GM23338 (cell line): ENCODE results near the gene CD80. TPM values are rescaled to one million over a fixed set of nuclear protein-coding genes. Genes with fewer than 3 reads are reported as not detected.
"Not testable (repeated sequence)": the region's sequence is repeated elsewhere in the genome, so short reads cannot be mapped to it uniquely, and the experiment has no call there.

Source experiments
- ATAC-seq: fragments of 200-7000 bp; cut with Tn5 transposase; 3 replicates; pipeline ENCODE4 v1.9.1; 2020
- DNase-seq: peaks from one replicate; pipeline ENCODE4 v3.0.0-alpha.2; 2015; ENCODE audit warnings: low spot score
- H2AFZ ChIP-seq: fragments of 200-600 bp; sonication (generic); 2 replicates; pipeline ENCODE4 v1.8.0; 2016; ENCODE audit warnings: antibody characterized with exemption, mild to moderate bottlenecking, moderate library complexity
- H3F3A ChIP-seq: fragments of 200-600 bp; sonication (generic); replicated peaks from 2 replicates; pipeline ENCODE4 v1.8.0; 2017; ENCODE audit warnings: antibody characterized with exemption, mixed run types, low read depth
- H3K27ac ChIP-seq: fragments of 200-600 bp; sonication (generic); 2 replicates; pipeline ENCODE4 v1.6.1; 2016; ENCODE audit warnings: low read depth
- H3K27me3 ChIP-seq: fragments of 200-600 bp; sonication (generic); 2 replicates; pipeline ENCODE4 v1.8.0; 2016; ENCODE audit warnings: mild to moderate bottlenecking, mixed run types, moderate library complexity; ENCODE audit not compliant: insufficient read depth
- H3K36me3 ChIP-seq: fragments of 200-600 bp; sonication (generic); 2 replicates; pipeline ENCODE4 v1.8.0; 2016; ENCODE audit warnings: mild to moderate bottlenecking; ENCODE audit not compliant: insufficient read depth
- H3K4me1 ChIP-seq: fragments of 200-600 bp; sonication (generic); 2 replicates; pipeline ENCODE4 v1.8.0; 2016; ENCODE audit warnings: mild to moderate bottlenecking, moderate library complexity; ENCODE audit not compliant: insufficient read depth
- H3K4me2 ChIP-seq: fragments of 200-600 bp; sonication (generic); 2 replicates; pipeline ENCODE4 v1.7.1; 2017; ENCODE audit warnings: mixed run types
- H3K4me3 ChIP-seq: fragments of 200-600 bp; sonication (generic); 2 replicates; pipeline ENCODE4 v1.6.1; 2016; ENCODE audit warnings: mixed run types
- H3K79me2 ChIP-seq: fragments of 200-600 bp; sonication (generic); replicated peaks from 2 replicates; pipeline ENCODE4 v1.8.0; 2017; ENCODE audit warnings: mild to moderate bottlenecking; ENCODE audit not compliant: insufficient read depth
- H3K9me2 ChIP-seq: fragments of 200-600 bp; sonication (generic); 2 replicates; pipeline ENCODE4 v1.8.0; 2017; ENCODE audit not compliant: insufficient read depth
- H4K20me1 ChIP-seq: fragments of 200-600 bp; sonication (generic); replicated peaks from 2 replicates; pipeline ENCODE4 v1.8.0; 2017; ENCODE audit warnings: mild to moderate bottlenecking; ENCODE audit not compliant: insufficient read depth
- H3K27ac Mint-ChIP-seq: 2 replicates; pipeline ENCODE4 v1.8.0; 2020; ENCODE audit warnings: inconsistent platforms, mild to moderate bottlenecking, moderate library complexity, mixed read lengths
- H3K27me3 Mint-ChIP-seq: 3 replicates; pipeline ENCODE4 v1.8.0; 2022; ENCODE audit warnings: low read depth, mild to moderate bottlenecking, moderate library complexity, mixed read lengths, inconsistent platforms; ENCODE audit not compliant: insufficient read depth, poor library complexity
- H3K36me3 Mint-ChIP-seq: 3 replicates; pipeline ENCODE4 v1.8.0; 2021; ENCODE audit warnings: low read depth, mild to moderate bottlenecking, inconsistent platforms, moderate library complexity, mixed read lengths
- H3K4me1 Mint-ChIP-seq: 3 replicates; pipeline ENCODE4 v1.8.0; 2020; ENCODE audit warnings: mild to moderate bottlenecking, inconsistent platforms, mixed read lengths
- H3K4me3 Mint-ChIP-seq: 3 replicates; pipeline ENCODE4 v1.8.0; 2021; ENCODE audit warnings: moderate library complexity, mild to moderate bottlenecking, inconsistent platforms, mixed read lengths
- H3K9me3 Mint-ChIP-seq: 3 replicates; pipeline ENCODE4 v1.8.0; 2020; ENCODE audit warnings: moderate library complexity, mild to moderate bottlenecking, inconsistent platforms, mixed read lengths
- CREB1 ChIP-seq: fragments of 250-450 bp; sonication (Bioruptor Pico); IDR thresholded peaks from 2 replicates; pipeline ENCODE4 v1.5.0; 2020; ENCODE audit warnings: low read depth, mild to moderate bottlenecking, moderate library complexity
- ETS1 ChIP-seq: IDR thresholded peaks from 2 replicates; pipeline ENCODE4 v1.6.1; 2016; ENCODE audit warnings: antibody characterized with exemption
- EZH2 ChIP-seq: fragments of 200-600 bp; sonication (generic); IDR thresholded peaks from one replicate; pipeline ENCODE4 v1.8.0; 2017; ENCODE audit warnings: antibody characterized with exemption, mild to moderate bottlenecking, low read depth; ENCODE audit not compliant: unreplicated experiment
- EZH2phosphoT487 ChIP-seq: fragments of 200-600 bp; sonication (generic); IDR thresholded peaks from one replicate; pipeline ENCODE4 v1.8.1; 2018; ENCODE audit warnings: antibody characterized with exemption; ENCODE audit not compliant: unreplicated experiment
- NANOG ChIP-seq: IDR thresholded peaks from 2 replicates; pipeline ENCODE4 v1.6.1; 2016; ENCODE audit warnings: antibody characterized with exemption, borderline replicate concordance
- POLR2AphosphoS5 ChIP-seq: IDR thresholded peaks from 2 replicates; pipeline ENCODE4 v1.6.1; 2016; ENCODE audit warnings: antibody characterized with exemption, low read depth
- REST ChIP-seq: IDR thresholded peaks from one replicate; pipeline ENCODE4 v1.6.1; 2018; ENCODE audit warnings: antibody characterized with exemption; ENCODE audit not compliant: unreplicated experiment
- STAT1 ChIP-seq: IDR thresholded peaks from one replicate; pipeline ENCODE4 v1.6.1; 2016; ENCODE audit warnings: antibody characterized with exemption; ENCODE audit not compliant: unreplicated experiment
- ZNF114 ChIP-seq: fragments of 250-450 bp; sonication (Bioruptor Pico); IDR thresholded peaks from 2 replicates; pipeline ENCODE4 v1.5.0; 2020; ENCODE audit warnings: mild to moderate bottlenecking, moderate library complexity
- polyA plus RNA-seq: library from polyadenylated mRNA; unstranded; fragments of >200 nt; fragmentation: Nextera tagmentation; extraction: Ambion mirVana; gene quantifications from 2 replicates; pipeline ENCODE4 v1.2.1, GENCODE V29; 2016
- total RNA-seq: library from RNA; depleted of rRNA; stranded (reverse); fragments of >200 nt; shearing (Covaris generic); gene quantifications from 2 replicates; pipeline ENCODE4 v1.2.3, GENCODE V29; 2014

CD80 gene
- total and polyA plus RNA-seq, 2 experiments from 2014 or later: not detected

GRCh38 chr3:119596398-119596797 is 37.0 kb upstream of the CD80 start:
- Histone ChIP-seq H2AFZ (no peak overlapping the region), H3K4me1 (no peaks in the 10 kb centered on the region), H3K4me2 (no peak overlapping the region), H3K36me3 (no peaks in the 10 kb centered on the region), H4K20me1 (no peaks in the 10 kb centered on the region), H3K27ac (no peak overlapping the region), H3F3A (no peaks in the 10 kb centered on the region), H3K9me2 (no peaks in the 10 kb centered on the region), H3K79me2 (no peaks in the 10 kb centered on the region), H3K4me3 (no peak overlapping the region), H3K27me3 (no peaks in the 10 kb centered on the region)
- Mint-ChIP-seq H3K4me1 (peaks cover 5% of the 10 kb centered on the region; the same call in 1 of the 3 replicates), H3K9me3 (no peaks in the 10 kb centered on the region), H3K4me3 (no peak overlapping the region), H3K36me3 (no peaks in the 10 kb centered on the region), H3K27me3 (peaks cover 3% of the 10 kb centered on the region), H3K27ac (no peak overlapping the region)
- TF ChIP-seq STAT1 (no peak), ZNF114 (no peak), ETS1 (no peak), NANOG (no peak)
- ATAC-seq (no peak), DNase-seq (no peak)

- no peaks in the 10 kb centered on the region for H3K4me1 ChIP-seq
- no peaks in the 10 kb centered on the region for H4K20me1 ChIP-seq
- H3K9me2 ChIP-seq: no peaks in the 10 kb centered on the region
- H3K27me3 Mint-ChIP-seq: peaks cover 3% of the 10 kb centered on the region
- H3K79me2 ChIP-seq: no peaks in the 10 kb centered on the region
- no peaks in the 10 kb centered on the region for H3K9me3 Mint-ChIP-seq
- no peaks in the 10 kb centered on the region for H3F3A ChIP-seq
- H3K4me1 Mint-ChIP-seq: peaks cover 2% of the 10 kb centered on the region; the same call in 1 of the 3 replicates
- H3K36me3 ChIP-seq: no peaks in the 10 kb centered on the region
- no peaks in the 10 kb centered on the region for H3K36me3 Mint-ChIP-seq
- no peak overlapping the region for H3K27ac Mint-ChIP-seq
- no peak overlapping the region for H3K4me3 ChIP-seq
- H2AFZ ChIP-seq: no peak overlapping the region
- TF ChIP-seq REST (no peak), EZH2 (no peak), CREB1 (CRISPR knock-in tag) (no peak), POLR2AphosphoS5 (no peak), EZH2phosphoT487 (no peak), ETS1 (no peak)
- no peak overlapping the region for H3K4me3 Mint-ChIP-seq
- H3K27ac ChIP-seq: no peak overlapping the region
- DNase-seq (no peak), ATAC-seq (no peak)
- H3K27me3 ChIP-seq: no peaks in the 10 kb centered on the region
- H3K4me2 ChIP-seq: no peak overlapping the region
Observed at GRCh38 chr3:119595639-119596334, 36.4 kb upstream of the CD80 start.

- not testable (repeated sequence) for H3K36me3 ChIP-seq, H2AFZ ChIP-seq, H3K4me1 Mint-ChIP-seq, H3K9me2 ChIP-seq, H3K27ac ChIP-seq, H3K27ac Mint-ChIP-seq, H3K79me2 ChIP-seq, H3K36me3 Mint-ChIP-seq, H3K27me3 Mint-ChIP-seq, DNase-seq, H3K4me3 ChIP-seq, ATAC-seq, H3K9me3 Mint-ChIP-seq, H3K4me3 Mint-ChIP-seq, H4K20me1 ChIP-seq, H3F3A ChIP-seq, H3K4me2 ChIP-seq, H3K27me3 ChIP-seq, H3K4me1 ChIP-seq
Observed at GRCh38 chr3:119594929-119595328, 35.5 kb upstream of the CD80 start.
